HL-60/S4 (cell line): Measurements from ENCODE around the gene UTP14C.
"Not testable (repeated sequence)": the region's sequence is repeated elsewhere in the genome, so short reads cannot be mapped to it uniquely, and the experiment has no call there.

Experiments used
- in situ Hi-C: fragments of 300-500 bp; cut with MboI; formaldehyde crosslinking; loops from 2 replicates; pipeline ENCODE4 v1.14.3; 2022; ENCODE audit warnings: low sequenced_read_pairs

The UTP14C gene

GRCh38 chr13:52003541-52003940 lies 20.9 kb upstream of the UTP14C start:
- in situ Hi-C loops: loop anchor here (10.0 kb wide), 1 partner anchor 121 kb away; the partner anchor contains the start of gene NEK5

DNA sequence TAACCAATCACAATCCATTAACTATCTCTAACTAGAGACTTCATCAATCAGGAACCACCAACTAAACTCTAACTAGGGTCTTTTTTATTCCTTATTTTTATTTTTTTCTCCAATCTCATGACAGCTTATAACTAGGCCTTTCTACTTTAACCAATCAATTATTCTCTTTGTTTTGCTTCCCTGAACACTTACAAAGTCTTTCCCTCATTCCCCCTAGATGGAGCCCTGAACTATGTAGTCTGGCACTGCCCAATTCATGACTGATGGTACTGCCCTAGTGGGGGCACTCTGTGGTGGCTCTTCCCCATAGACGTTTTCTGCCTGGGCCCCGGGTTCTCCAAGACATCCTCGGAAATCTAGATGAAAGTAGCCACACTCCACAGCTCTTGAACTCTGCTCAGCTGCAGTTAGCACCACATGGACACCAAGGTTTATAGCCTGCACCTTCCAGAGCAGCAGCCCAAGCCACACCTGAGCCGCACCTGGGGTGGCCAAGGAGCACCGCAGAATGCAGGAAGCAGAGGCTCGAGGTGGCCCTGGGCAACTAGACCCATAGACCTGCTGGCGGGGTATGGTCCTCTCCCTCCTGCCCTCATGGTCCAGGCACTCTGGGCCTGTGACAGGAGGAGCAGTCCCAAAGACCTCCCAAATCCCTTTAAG lies 19.9 kb upstream of the UTP14C start:
- in situ Hi-C loops: loop anchor here (10.0 kb wide), 1 partner anchor 120 kb away; the partner anchor contains the start of gene NEK5

GRCh38 chr13:52005841-52006522 lies 18.5 kb upstream of the UTP14C start:
- in situ Hi-C loops: loop anchor here (10.0 kb wide), 1 partner anchor 119 kb away; the partner anchor contains the start of gene NEK5

- in situ Hi-C loops: loop anchor here (10.0 kb wide), 1 partner anchor 118 kb away; the partner anchor contains the start of gene NEK5
These were observed 17.8 kb upstream of the UTP14C start for GRCh38 chr13:52006523-52007245.

DNA sequence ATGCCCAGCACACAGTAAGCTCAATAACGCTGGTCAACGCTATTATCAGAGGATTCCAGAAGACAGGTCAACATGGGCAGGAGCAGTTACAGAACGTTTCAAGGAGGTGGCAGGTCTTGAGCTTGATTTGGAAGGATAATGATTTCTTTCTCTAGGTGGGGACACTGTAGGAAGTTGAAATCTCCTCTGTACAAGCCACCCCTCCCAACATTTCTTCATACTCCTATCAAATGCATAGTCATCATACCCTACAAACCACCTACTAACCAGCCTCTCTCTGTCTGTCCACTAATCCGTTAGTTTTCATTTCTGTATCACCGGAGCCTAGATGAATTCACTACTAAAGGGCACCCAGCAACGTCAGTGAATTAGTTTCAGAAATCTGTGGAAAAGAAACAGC lies 14.5 kb upstream of the UTP14C start:
- in situ Hi-C loops: loop anchor here (10.0 kb wide), 1 partner anchor 115 kb away; the partner anchor contains the start of gene NEK5

- in situ Hi-C loops: no loop called here
These were observed 13.4 kb upstream of the UTP14C start, which contains the start of gene ATP7B for GRCh38 chr13:52010890-52011631. TSS of gene ATP7B (minus strand) at chr13:52011450. CDS start at chr13:52011337, 113 bp downstream.

DNA sequence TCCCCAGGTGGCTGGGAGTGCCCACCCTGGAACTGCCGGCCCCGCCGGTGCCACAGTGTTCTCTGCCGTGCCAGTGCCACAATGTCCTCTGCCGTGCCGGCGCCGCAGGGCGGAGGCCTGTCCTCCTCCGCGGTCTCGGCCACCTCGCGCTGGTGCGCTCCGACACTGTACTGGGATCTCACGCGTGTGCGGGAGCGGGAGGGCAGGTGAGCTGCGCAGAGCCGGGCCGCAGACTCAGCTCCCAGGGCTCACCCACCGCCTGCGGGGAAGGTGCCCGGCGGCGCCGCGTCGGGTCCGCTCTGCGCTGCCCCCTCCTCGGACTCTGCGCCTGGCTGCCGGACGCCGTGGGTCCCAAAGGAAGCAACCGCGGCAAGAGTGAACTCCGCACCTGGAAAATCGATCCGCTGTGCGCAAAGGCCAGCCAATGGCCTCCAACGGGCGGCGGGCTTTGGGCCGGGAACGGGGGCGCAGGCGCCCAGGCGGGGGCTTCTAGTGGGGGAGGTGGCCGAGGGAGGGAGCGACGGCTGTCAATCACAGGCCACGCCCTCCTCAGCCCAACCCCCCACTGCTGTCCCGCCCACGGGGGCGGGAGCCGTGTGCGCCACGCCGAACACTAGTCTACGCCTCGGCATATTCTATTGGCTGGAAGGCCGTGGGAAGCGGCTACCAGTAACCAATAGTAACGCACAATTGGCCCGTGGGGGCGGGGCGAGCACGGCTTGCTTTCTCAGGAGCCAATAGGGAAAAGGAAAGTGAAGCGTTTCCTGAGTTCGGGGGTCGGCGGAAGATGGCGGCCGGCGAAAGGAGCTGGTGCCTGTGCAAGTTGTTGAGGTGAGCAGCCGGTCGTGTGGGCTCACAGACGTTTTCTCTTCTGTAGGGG lies 12.6 kb upstream of the UTP14C start, which contains the start of gene ALG11:
ALG11 (plus strand) TSS at position 767 of the 880 bp plus-strand sequence; CDS start at position 788, 21 bp downstream.
- in situ Hi-C loops: no loop called here

DNA sequence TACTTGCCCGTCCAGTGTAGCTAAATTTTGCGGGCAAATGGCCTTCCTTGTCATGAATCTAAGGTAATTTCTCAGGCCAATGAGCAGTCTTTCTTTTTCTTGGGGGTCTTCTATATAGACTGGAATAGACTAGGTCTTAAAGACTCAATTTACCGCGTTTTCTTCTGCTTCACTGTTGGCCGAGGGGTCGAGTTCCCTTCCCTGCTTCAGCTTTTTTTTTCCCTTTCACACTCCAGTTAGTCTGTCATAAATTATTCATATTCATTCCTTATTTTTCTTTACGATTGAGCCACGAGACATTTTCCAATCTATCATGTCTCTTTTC lies 12.0 kb upstream of the UTP14C start:
- in situ Hi-C loops: no loop called here

DNA sequence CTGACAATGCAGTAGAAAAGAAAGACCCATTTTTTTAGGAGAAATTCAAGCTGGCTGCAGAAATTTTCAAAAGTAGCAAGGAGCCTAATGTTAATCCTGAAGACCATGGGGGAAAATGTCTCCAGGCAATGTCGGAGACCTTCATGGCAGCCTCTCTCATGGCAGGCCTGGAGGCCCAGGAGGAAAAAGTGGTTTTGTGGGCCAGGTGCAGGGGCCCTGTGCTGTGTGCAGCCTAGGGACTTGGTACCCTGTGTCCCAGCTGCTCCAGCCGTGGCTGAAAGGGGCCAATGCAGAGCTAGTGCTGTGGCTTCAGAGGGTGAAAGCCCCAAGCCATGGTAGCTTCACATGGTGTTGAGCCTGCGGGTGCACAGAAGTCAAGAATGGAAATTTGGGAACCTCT lies 8.2 kb upstream of the UTP14C start:
- in situ Hi-C loops: no loop called here

GRCh38 chr13:52020191-52020590 lies 4.3 kb upstream of the UTP14C start:
- in situ Hi-C loops: no loop called here

DNA sequence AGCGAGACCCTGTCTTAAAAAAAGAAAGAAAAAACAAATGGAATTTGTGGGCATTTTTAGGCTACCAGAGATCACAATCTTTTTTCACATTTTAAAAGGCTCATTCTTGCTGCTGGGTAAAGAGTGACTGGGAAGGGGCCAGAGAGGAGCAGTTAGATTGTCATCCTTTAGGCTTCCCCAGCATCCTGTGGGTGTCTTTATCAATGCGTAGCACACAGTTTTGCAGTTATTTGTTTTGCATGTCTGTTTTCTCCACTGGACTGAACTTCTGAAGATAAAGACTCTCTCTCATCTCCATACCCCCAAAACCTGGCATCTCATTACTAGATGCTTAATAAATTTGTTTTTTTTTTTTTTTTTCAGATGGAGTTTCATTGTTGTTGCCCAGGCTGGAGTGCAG lies 2.1 kb upstream of the UTP14C start:
- in situ Hi-C loops: no loop called here

- in situ Hi-C loops: no loop called here
These were observed 1.2 kb downstream of the UTP14C start for GRCh38 chr13:52025475-52026245.

- in situ Hi-C loops: no loop called here
These were observed 1.7 kb downstream of the UTP14C start for GRCh38 chr13:52026246-52026626.

DNA sequence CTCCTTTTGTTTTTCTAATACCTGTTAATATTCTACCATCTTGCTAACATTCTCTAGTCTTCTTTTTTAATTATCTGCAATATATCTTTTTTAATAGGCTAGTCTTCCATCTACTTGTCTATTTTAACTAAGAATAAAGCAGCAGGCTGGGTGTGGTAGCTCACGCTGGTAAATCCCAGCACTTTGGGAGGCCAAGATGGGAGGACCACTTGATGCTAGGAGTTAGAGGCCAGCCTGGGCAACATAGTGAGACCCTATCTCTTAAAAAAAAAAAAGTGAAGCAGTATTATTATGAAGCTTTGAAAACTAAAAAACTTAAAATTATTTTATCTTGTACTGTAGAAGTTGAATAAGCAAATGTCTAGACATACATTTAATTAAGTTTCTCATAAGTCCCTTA lies 3.3 kb downstream of the UTP14C start:
- in situ Hi-C loops: no loop called here

DNA sequence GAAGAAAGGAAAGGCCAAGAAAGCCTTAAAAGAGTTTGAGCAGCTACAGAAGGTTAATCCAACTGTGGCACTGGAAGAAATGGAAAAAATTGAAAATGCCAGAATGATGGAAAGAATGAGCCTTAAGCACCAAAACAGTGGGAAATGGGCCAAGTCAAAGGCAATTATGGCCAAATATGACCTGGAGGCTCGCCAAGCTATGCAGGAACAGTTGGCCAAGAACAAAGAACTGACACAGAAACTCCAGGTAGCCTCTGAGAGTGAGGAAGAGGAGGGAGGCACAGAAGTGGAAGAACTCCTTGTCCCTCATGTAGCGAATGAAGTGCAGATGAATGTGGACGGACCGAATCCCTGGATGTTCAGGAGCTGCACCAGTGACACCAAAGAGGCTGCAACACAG lies 5.1 kb downstream of the UTP14C start:
- in situ Hi-C loops: no loop called here

- in situ Hi-C loops: not testable (repeated sequence)
These were observed 5.9 kb downstream of the UTP14C start for GRCh38 chr13:52030401-52030800.

DNA sequence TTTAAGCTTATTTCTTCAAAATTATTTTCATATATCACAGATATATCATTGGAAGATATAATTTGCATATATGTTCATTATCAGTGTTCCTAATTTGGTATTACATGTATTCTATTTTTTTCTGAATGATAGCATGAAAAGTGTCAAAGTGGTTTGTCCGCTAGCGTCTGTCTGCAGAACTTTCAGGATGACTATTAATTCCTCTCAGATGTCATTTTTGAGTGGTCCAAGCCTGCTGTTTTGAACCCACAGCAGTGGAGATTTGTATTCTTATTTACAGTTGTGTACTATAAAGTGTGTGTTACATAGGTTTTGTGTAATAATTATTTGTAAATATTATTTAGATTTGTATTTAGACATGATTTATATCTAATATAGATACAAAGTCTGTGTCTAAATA lies 8.5 kb downstream of the UTP14C start:
- in situ Hi-C loops: no loop called here

GRCh38 chr13:52034616-52035226 lies 10.2 kb downstream of the UTP14C start:
- in situ Hi-C loops: no loop called here

DNA sequence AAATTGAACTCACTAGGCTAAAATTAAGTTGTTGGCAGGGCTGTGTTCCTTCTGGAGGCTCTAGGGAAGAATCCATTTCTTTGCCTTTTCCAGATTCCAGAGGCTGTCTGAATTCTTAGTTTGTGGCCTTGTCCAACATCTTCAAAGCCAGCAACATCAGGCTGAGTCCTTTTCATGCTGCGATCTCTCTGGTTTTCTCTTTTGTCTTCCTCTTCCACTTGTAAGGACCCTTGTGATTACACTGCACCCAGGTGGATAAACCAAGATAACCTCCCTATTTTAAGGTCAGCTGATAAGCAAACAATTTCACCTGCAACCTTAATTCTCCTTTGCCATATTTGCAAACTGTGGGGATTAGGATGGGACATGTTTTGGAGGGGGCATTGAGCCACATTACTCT lies 11.5 kb downstream of the UTP14C start:
- in situ Hi-C loops: no loop called here
